Caco-2 (cell line): ENCODE measurements around the gene PLD4. TPM values are rescaled to one million over a fixed set of nuclear protein-coding genes. Genes with fewer than 3 reads are reported as not detected.

Experiments
- BruUV-seq: library from RNA; stranded (reverse); fragments of 400-500 nt; replicated peaks from 2 replicates; lab custom pipeline; 2021; lab: Mats Ljungman, UMichigan
- CTCF ChIA-PET: fragments of 300-600 bp; sonication (Branson Sonifier 250); formaldehyde crosslinking; loops from one replicate; lab custom pipeline; 2022; ENCODE audit warnings: antibody characterized with exemption; lab: Charles Lee
- POLR2A ChIA-PET: fragments of 300-600 bp; sonication (Branson Sonifier 250); formaldehyde crosslinking; loops from one replicate; lab custom pipeline; 2022; ENCODE audit warnings: antibody characterized with exemption; lab: Charles Lee
- DNase-seq, 2 experiments: peaks; one replicate each; pipeline versions ENCODE4 v3.0.0 to v3.0.0-alpha.2; 2020 to 2022
- H3K27me3 ChIP-seq: replicated peaks from 2 replicates; pipeline ENCODE4 v1.6.0; 2011; ENCODE audit warnings: low read length; ENCODE audit not compliant: control insufficient read depth, insufficient read depth
- H3K36me3 ChIP-seq: 2 replicates; pipeline ENCODE4 v1.5.1; 2011; ENCODE audit warnings: low read length; ENCODE audit not compliant: control insufficient read depth, insufficient read depth
- H3K4me1 ChIP-seq: fragments of 250-450 bp; sonication (Bioruptor Pico); 2 replicates; pipeline ENCODE4 v1.5.1; 2020; ENCODE audit warnings: mild to moderate bottlenecking
- H3K4me3 ChIP-seq: 2 replicates; pipeline ENCODE4 v1.5.1; 2011; ENCODE audit warnings: low read depth, mild to moderate bottlenecking, control low read depth, low read length
- H3K9me3 ChIP-seq: fragments of 250-450 bp; sonication (Bioruptor Pico); 2 replicates; pipeline ENCODE4 v1.5.1; 2020; ENCODE audit warnings: mild to moderate bottlenecking, moderate library complexity
- H3K27ac Mint-ChIP-seq: one replicate; pipeline ENCODE4 v1.8.0; 2022; ENCODE audit warnings: mixed read lengths; ENCODE audit not compliant: unreplicated experiment
- H3K27me3 Mint-ChIP-seq: one replicate; pipeline ENCODE4 v1.8.0; 2022; ENCODE audit warnings: mixed read lengths; ENCODE audit not compliant: insufficient read depth, unreplicated experiment
- H3K36me3 Mint-ChIP-seq: one replicate; pipeline ENCODE4 v1.8.0; 2022; ENCODE audit warnings: mild to moderate bottlenecking, mixed read lengths; ENCODE audit not compliant: insufficient read depth, unreplicated experiment
- H3K4me1 Mint-ChIP-seq: one replicate; pipeline ENCODE4 v1.8.0; 2022; ENCODE audit warnings: low read depth, mixed read lengths; ENCODE audit not compliant: unreplicated experiment
- H3K4me3 Mint-ChIP-seq: one replicate; pipeline ENCODE4 v1.8.0; 2022; ENCODE audit warnings: mild to moderate bottlenecking, moderate library complexity, mixed read lengths; ENCODE audit not compliant: unreplicated experiment
- H3K9me3 Mint-ChIP-seq: one replicate; pipeline ENCODE4 v1.8.0; 2022; ENCODE audit warnings: mixed read lengths; ENCODE audit not compliant: unreplicated experiment
- CTCF ChIP-seq, 2 experiments: fragments of 200-600 bp in 1 of 2; IDR thresholded peaks; 1 replicate in 1 of 2; 2 replicates in 1 of 2; pipeline versions ENCODE4 v1.5.1 to v1.8.0; 2011 to 2022; ENCODE audit warnings: antibody characterized with exemption in 1 of 2, control low read depth in 1 of 2, inconsistent platforms in 1 of 2, low read depth in 1 of 2, low read length in 1 of 2, mild to moderate bottlenecking in 1 of 2, moderate library complexity in 1 of 2; ENCODE audit not compliant: insufficient read depth in 1 of 2, severe bottlenecking in 1 of 2, unreplicated experiment in 1 of 2
- intact Hi-C: fragments of 100-400 bp; cut with micrococcal nuclease; formaldehyde crosslinking; loops from one replicate; pipeline ENCODE4 v1.10.0; 2022; ENCODE audit not compliant: unreplicated experiment
- total RNA-seq: library from RNA; stranded (reverse); gene quantifications from 2 replicates; pipeline ENCODE4 v1.2.3, GENCODE V29; 2022

The PLD4 gene
- total RNA-seq, 1 experiment from 2014 or later, result not detected

- Mint-ChIP-seq H3K27me3 (peaks cover 11% of the 10 kb centered on the region), H3K4me3 (peak overlapping the region; percentile 50), H3K27ac (no peak overlapping the region), H3K4me1 (no peaks in the 10 kb centered on the region), H3K36me3 (no peaks in the 10 kb centered on the region), H3K9me3 (no peaks in the 10 kb centered on the region)
- TF ChIP-seq CTCF (IDR thresholded peaks at IDR 0.05; ENCODE audit: insufficient read depth in 1 of 2, low read depth in 1 of 2, low read length in 1 of 2, severe bottlenecking in 1 of 2, unreplicated experiment in 1 of 2), result no peak
- no peak for DNase-seq
- ChIA-PET POLR2A (no interaction called here), CTCF (interaction anchor here (1.0 kb wide), 1 partner anchor 37 kb away, joined by 3 read pairs; no protein-coding TSS in a partner anchor)
- H3K9me3 ChIP-seq, result no peaks in the 10 kb centered on the region
- no TSS peak for BruUV-seq
- H3K27me3 ChIP-seq, result peaks cover 3% of the 10 kb centered on the region
- intact Hi-C loops, result no loop called here
- no peaks in the 10 kb centered on the region for H3K36me3 ChIP-seq
- 0 out of 2 replicates have a peak, but pooled peaks cover 3% of the 10 kb centered on the region for H3K4me1 ChIP-seq
- H3K4me3 ChIP-seq, result no peak overlapping the region
Measured at GRCh38 chr14:104935026-104935650, 10.5 kb downstream of the PLD4 start.

- H3K36me3 ChIP-seq, result no peaks in the 10 kb centered on the region
- Mint-ChIP-seq H3K4me3 (no peak overlapping the region), H3K27me3 (peaks cover 11% of the 10 kb centered on the region), H3K9me3 (no peaks in the 10 kb centered on the region), H3K36me3 (no peaks in the 10 kb centered on the region), H3K27ac (no peak overlapping the region), H3K4me1 (no peaks in the 10 kb centered on the region)
- H3K4me1 ChIP-seq, result 0 out of 2 replicates have a peak, but pooled peaks cover 3% of the 10 kb centered on the region
- H3K9me3 ChIP-seq, result no peaks in the 10 kb centered on the region
- H3K4me3 ChIP-seq, result no peak overlapping the region
- intact Hi-C loops, result no loop called here
- no peak for DNase-seq
- peaks cover 3% of the 10 kb centered on the region for H3K27me3 ChIP-seq
- ChIA-PET POLR2A (no interaction called here), CTCF (no interaction called here)
- TF ChIP-seq CTCF (IDR thresholded peaks at IDR 0.05; ENCODE audit: insufficient read depth in 1 of 2, low read depth in 1 of 2, low read length in 1 of 2, severe bottlenecking in 1 of 2, unreplicated experiment in 1 of 2), result no peak
- BruUV-seq, result no TSS peak
Measured at GRCh38 chr14:104935955-104936354, 11.3 kb downstream of the PLD4 start.

- CTCF ChIA-PET, result interaction anchor here (0.7 kb wide), 2 partner anchors 252 to 325 kb away, joined by 4 to 5 read pairs; no protein-coding TSS in a partner anchor
- H3K4me3 Mint-ChIP-seq, result no peak overlapping the region
- no peak for DNase-seq
Measured at GRCh38 chr14:104936361-104937155, 11.9 kb downstream of the PLD4 start.

More at GRCh38 chr14:104936361-104937155, 11.9 kb downstream of the PLD4 start:
- H3K4me1 Mint-ChIP-seq, result no peaks in the 10 kb centered on the region
- peaks cover 11% of the 10 kb centered on the region for H3K27me3 Mint-ChIP-seq
- H3K4me1 ChIP-seq, result 0 out of 2 replicates have a peak, but pooled peaks cover 3% of the 10 kb centered on the region
- POLR2A ChIA-PET, result no interaction called here
- H3K9me3 ChIP-seq, result no peaks in the 10 kb centered on the region
- intact Hi-C loops, result no loop called here
- H3K4me3 ChIP-seq, result no peak overlapping the region
- BruUV-seq, result no TSS peak
- no peak for TF ChIP-seq CTCF (IDR thresholded peaks at IDR 0.05; ENCODE audit: insufficient read depth in 1 of 2, low read depth in 1 of 2, low read length in 1 of 2, severe bottlenecking in 1 of 2, unreplicated experiment in 1 of 2)
- peaks cover 3% of the 10 kb centered on the region for H3K27me3 ChIP-seq
- H3K9me3 Mint-ChIP-seq, result no peaks in the 10 kb centered on the region
- no peak overlapping the region for H3K27ac Mint-ChIP-seq
- H3K36me3 Mint-ChIP-seq, result no peaks in the 10 kb centered on the region
- no peaks in the 10 kb centered on the region for H3K36me3 ChIP-seq
